Measurements from ENCODE around the gene PAPPA2.

PAPPA2 gene

DNA sequence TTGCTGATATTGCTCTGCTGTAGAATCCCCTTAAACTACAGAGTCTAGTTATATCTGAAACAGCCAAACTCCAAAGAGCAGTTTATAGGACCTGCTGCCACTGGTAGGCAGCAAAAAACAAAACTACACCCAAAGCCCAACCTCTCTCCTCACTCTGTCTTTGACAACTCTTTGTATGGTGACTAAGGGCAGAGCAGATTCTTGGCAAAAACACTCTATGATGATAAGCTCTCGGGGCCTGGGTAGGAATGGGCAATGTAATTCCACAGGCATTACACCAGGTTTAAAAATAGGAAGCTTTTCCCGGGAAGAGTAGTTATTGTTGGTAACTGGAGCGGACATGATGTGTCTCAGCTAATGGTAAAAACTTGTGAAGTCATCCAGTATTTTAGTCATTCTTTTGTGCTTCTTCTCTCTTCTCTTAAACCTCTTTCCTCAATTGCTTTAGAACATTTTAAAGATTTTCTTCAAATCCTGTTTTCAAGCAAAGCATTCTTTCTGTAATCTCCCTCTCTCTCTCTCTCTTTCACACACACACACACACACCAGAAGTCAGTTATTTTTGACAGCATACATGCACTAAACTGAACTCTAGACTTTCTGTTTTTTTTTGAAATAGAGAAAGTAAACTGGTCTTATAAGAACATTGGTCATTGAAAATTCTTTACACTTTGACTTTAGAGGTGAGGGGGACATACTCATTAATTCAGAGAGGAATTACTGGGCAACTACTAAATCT, 193.5 kb downstream of the PAPPA2 start:
- H2AK5ac ChIP-seq (ENCODE audit: low read length): no peak overlapping the region
- no peak overlapping the region for H3K23ac ChIP-seq (ENCODE audit: low read length)
- H3K79me1 ChIP-seq (ENCODE audit: low read length): peaks cover 4% of the 10 kb centered on the region
- H3K36me3 ChIP-seq (ENCODE audit: control insufficient read depth in 1 of 2, insufficient read depth in 2 of 2, low read length in 2 of 2): no peaks in the 10 kb centered on the region
- no CpG with 5 or more reads among the region's 3 CpGs for WGBS (ENCODE audit: extremely low coverage, insufficient coverage, insufficient read length)
- no peaks in the 10 kb centered on the region for H3K79me2 ChIP-seq (ENCODE audit: control insufficient read depth, insufficient read depth, low read length, poor library complexity)
- H4K12ac ChIP-seq (ENCODE audit: low read depth, low read length): no peak overlapping the region
- H3K4me2 ChIP-seq (ENCODE audit: low read length): no peak overlapping the region
- no peaks in the 10 kb centered on the region for H3K9me3 ChIP-seq (ENCODE audit: insufficient read depth, low read depth, low read length)
- no peak overlapping the region for H3K9ac ChIP-seq (ENCODE audit: low read length)
- peak overlapping the region; percentile 52 for H2BK12ac ChIP-seq (ENCODE audit: low read length)
- H2AFZ ChIP-seq (ENCODE audit: insufficient read depth, low read length, poor library complexity): no peak overlapping the region
- H3K4me1 ChIP-seq (ENCODE audit: control insufficient read depth in 1 of 2, insufficient read depth in 2 of 2, low read length in 2 of 2): peaks cover 3 to 4% of the 10 kb centered on the region in 2 experiments
- peak overlapping the region; percentile 60 for H3K27ac ChIP-seq (ENCODE audit: low read depth, low read length)
- H3K27me3 ChIP-seq (ENCODE audit: insufficient read depth, low read length): no peaks in the 10 kb centered on the region
- H4K91ac ChIP-seq (ENCODE audit: low read depth, low read length): peak overlapping the region; percentile 20
- H2BK120ac ChIP-seq (ENCODE audit: insufficient read depth, low read length, poor library complexity): peak overlapping the region; percentile 35
- DNase-seq: peak; percentile 38 to 56
- H4K8ac ChIP-seq (ENCODE audit: low read depth, low read length): no peak overlapping the region
- no peak overlapping the region for H3K4ac ChIP-seq (ENCODE audit: low read depth, low read length)
- H2BK5ac ChIP-seq (ENCODE audit: low read depth, low read length, poor library complexity): no peak overlapping the region
- no peak overlapping the region for H3K4me3 ChIP-seq (ENCODE audit: low read depth, low read length)
- no peak overlapping the region for H3K14ac ChIP-seq (ENCODE audit: low read length)
- no peak overlapping the region for H3K18ac ChIP-seq (ENCODE audit: low read length)

DNA sequence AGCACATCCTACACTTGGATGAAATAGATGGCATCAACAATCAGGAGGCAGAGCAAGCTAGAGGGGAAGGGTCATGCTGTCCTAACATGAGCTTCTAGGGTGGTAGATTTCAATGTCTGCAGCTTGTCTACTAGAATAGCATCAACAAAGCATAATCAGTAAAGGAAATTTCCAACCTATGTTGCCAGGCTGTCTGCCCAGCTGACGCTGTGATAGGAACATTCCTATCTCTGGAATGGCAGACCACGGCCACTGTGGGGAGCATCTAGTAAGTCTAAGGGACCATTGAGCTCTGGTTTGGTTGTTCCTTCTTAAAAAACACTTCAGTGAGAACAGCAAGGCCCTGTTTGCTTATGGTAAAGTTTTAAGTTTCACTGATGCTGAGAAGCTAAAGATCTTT, 206.8 kb downstream of the PAPPA2 start:
- Histone ChIP-seq H4K8ac (ENCODE audit: low read depth, low read length) (peak overlapping the region; percentile 10), H2AFZ (ENCODE audit: insufficient read depth, low read length, poor library complexity) (no peak overlapping the region), H2BK120ac (ENCODE audit: insufficient read depth, low read length, poor library complexity) (no peak overlapping the region), H3K27me3 (ENCODE audit: insufficient read depth, low read length) (no peaks in the 10 kb centered on the region), H3K4me2 (ENCODE audit: low read length) (no peak overlapping the region), H3K14ac (ENCODE audit: low read length) (no peak overlapping the region), H3K18ac (ENCODE audit: low read length) (peak overlapping the region; percentile 75), H2BK5ac (ENCODE audit: low read depth, low read length, poor library complexity) (no peak overlapping the region), H3K79me1 (ENCODE audit: low read length) (no peaks in the 10 kb centered on the region), H3K4me3 (ENCODE audit: low read depth, low read length) (no peak overlapping the region), H2AK5ac (ENCODE audit: low read length) (no peak overlapping the region), H3K4me1 (ENCODE audit: control insufficient read depth in 1 of 2, insufficient read depth in 2 of 2, low read length in 2 of 2) (peaks cover 2 to 3% of the 10 kb centered on the region in 2 experiments), H3K23ac (ENCODE audit: low read length) (no peak overlapping the region), H2BK12ac (ENCODE audit: low read length) (no peak overlapping the region), H3K4ac (ENCODE audit: low read depth, low read length) (no peak overlapping the region), H3K27ac (ENCODE audit: low read depth, low read length) (no peak overlapping the region), H3K9me3 (ENCODE audit: insufficient read depth, low read depth, low read length) (no peaks in the 10 kb centered on the region), H3K36me3 (ENCODE audit: control insufficient read depth in 1 of 2, insufficient read depth in 2 of 2, low read length in 2 of 2) (no peaks in the 10 kb centered on the region), H3K9ac (ENCODE audit: low read length) (no peak overlapping the region), H4K91ac (ENCODE audit: low read depth, low read length) (no peak overlapping the region), H4K12ac (ENCODE audit: low read depth, low read length) (no peak overlapping the region), H3K79me2 (ENCODE audit: control insufficient read depth, insufficient read depth, low read length, poor library complexity) (no peaks in the 10 kb centered on the region)
- no peak for DNase-seq
- WGBS (ENCODE audit: extremely low coverage, insufficient coverage, insufficient read length): no CpG with 5 or more reads among the region's 2 CpGs

DNA sequence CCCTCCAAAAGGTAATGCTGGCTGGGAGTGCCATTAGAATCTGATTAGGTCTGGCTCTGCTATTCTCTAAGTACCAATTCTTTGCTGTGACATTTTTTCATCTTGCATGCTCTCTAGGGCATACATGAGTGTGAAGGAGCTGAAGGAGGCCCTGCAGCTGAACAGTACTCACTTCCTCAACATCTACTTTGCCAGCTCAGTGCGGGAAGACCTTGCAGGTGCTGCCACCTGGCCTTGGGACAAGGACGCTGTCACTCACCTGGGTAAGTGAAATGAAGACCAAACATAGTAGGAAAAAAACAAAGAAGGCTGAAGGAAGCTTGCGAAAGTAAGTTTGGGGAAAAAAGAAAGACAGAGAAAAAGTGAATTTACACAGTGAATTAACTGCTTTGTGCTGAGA, 207.9 kb downstream of the PAPPA2 start:
- Histone ChIP-seq H3K18ac (ENCODE audit: low read length) (no peak overlapping the region), H2BK5ac (ENCODE audit: low read depth, low read length, poor library complexity) (no peak overlapping the region), H3K36me3 (ENCODE audit: control insufficient read depth in 1 of 2, insufficient read depth in 2 of 2, low read length in 2 of 2) (no peaks in the 10 kb centered on the region), H2BK12ac (ENCODE audit: low read length) (no peak overlapping the region), H2AFZ (ENCODE audit: insufficient read depth, low read length, poor library complexity) (no peak overlapping the region), H3K4me3 (ENCODE audit: low read depth, low read length) (no peak overlapping the region), H3K27me3 (ENCODE audit: insufficient read depth, low read length) (no peaks in the 10 kb centered on the region), H3K9ac (ENCODE audit: low read length) (no peak overlapping the region), H3K27ac (ENCODE audit: low read depth, low read length) (no peak overlapping the region), H3K79me1 (ENCODE audit: low read length) (no peaks in the 10 kb centered on the region), H3K14ac (ENCODE audit: low read length) (no peak overlapping the region), H2AK5ac (ENCODE audit: low read length) (no peak overlapping the region), H4K8ac (ENCODE audit: low read depth, low read length) (no peak overlapping the region), H3K23ac (ENCODE audit: low read length) (no peak overlapping the region), H3K4me2 (ENCODE audit: low read length) (no peak overlapping the region), H4K91ac (ENCODE audit: low read depth, low read length) (no peak overlapping the region), H3K9me3 (ENCODE audit: insufficient read depth, low read depth, low read length) (no peaks in the 10 kb centered on the region), H3K79me2 (ENCODE audit: control insufficient read depth, insufficient read depth, low read length, poor library complexity) (no peaks in the 10 kb centered on the region), H4K12ac (ENCODE audit: low read depth, low read length) (no peak overlapping the region), H3K4me1 (ENCODE audit: control insufficient read depth in 1 of 2, insufficient read depth in 2 of 2, low read length in 2 of 2) (peaks cover 2 to 3% of the 10 kb centered on the region in 2 experiments), H2BK120ac (ENCODE audit: insufficient read depth, low read length, poor library complexity) (no peak overlapping the region), H3K4ac (ENCODE audit: low read depth, low read length) (no peak overlapping the region)
- DNase-seq: no peak
- no CpG with 5 or more reads among the region's 3 CpGs for WGBS (ENCODE audit: extremely low coverage, insufficient coverage, insufficient read length)

DNA sequence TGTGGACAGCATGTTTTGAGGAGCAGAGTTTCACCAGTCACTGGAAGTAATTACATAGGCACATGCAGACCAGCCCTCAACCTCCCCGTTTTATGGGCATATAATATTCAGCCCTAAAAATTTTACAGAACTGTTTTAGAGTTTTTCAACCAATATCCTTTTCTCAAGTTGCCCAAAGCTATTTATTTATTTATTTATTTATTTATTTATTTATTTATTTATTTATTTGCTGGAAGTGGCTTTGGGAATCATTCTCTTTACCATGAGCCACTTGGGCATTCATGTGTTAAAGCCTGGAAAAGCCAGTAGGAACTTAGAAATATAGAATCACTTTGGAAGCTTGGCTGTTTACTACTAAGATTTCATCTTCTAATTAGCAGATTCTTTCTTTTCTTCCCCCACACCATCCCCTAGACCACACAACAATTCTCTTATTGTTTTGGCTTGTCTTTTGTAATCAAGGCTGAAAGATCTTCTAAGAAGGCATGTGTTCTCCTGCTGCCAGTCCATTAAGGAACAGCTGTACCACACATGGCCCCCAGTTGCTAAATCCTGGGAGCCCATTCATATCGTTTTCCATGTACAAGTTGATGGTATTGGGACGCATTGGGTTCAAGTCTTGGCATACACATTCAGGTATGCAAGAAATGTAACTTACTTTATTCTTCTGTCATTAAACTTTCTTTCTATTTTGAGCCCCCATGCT, 220.0 kb downstream of the PAPPA2 start:
- Histone ChIP-seq H3K14ac (ENCODE audit: low read length) (no peak overlapping the region), H2BK120ac (ENCODE audit: insufficient read depth, low read length, poor library complexity) (no peak overlapping the region), H3K9me3 (ENCODE audit: insufficient read depth, low read depth, low read length) (no peaks in the 10 kb centered on the region), H3K23ac (ENCODE audit: low read length) (no peak overlapping the region), H3K18ac (ENCODE audit: low read length) (no peak overlapping the region), H2BK5ac (ENCODE audit: low read depth, low read length, poor library complexity) (no peak overlapping the region), H3K79me2 (ENCODE audit: control insufficient read depth, insufficient read depth, low read length, poor library complexity) (no peaks in the 10 kb centered on the region), H3K4me3 (ENCODE audit: low read depth, low read length) (no peak overlapping the region), H3K79me1 (ENCODE audit: low read length) (no peaks in the 10 kb centered on the region), H3K27me3 (ENCODE audit: insufficient read depth, low read length) (no peaks in the 10 kb centered on the region), H3K4me1 (ENCODE audit: control insufficient read depth in 1 of 2, insufficient read depth in 2 of 2, low read length in 2 of 2) (no peaks in the 10 kb centered on the region), H4K8ac (ENCODE audit: low read depth, low read length) (no peak overlapping the region), H3K9ac (ENCODE audit: low read length) (no peak overlapping the region), H2AK5ac (ENCODE audit: low read length) (no peak overlapping the region), H3K4ac (ENCODE audit: low read depth, low read length) (no peak overlapping the region), H3K27ac (ENCODE audit: low read depth, low read length) (no peak overlapping the region), H3K4me2 (ENCODE audit: low read length) (no peak overlapping the region), H2AFZ (ENCODE audit: insufficient read depth, low read length, poor library complexity) (no peak overlapping the region), H4K12ac (ENCODE audit: low read depth, low read length) (no peak overlapping the region), H3K36me3 (ENCODE audit: control insufficient read depth in 1 of 2, insufficient read depth in 2 of 2, low read length in 2 of 2) (no peaks in the 10 kb centered on the region), H4K91ac (ENCODE audit: low read depth, low read length) (no peak overlapping the region), H2BK12ac (ENCODE audit: low read length) (no peak overlapping the region)
- no peak for DNase-seq
- WGBS (ENCODE audit: extremely low coverage, insufficient coverage, insufficient read length): no CpG with 5 or more reads among the region's 3 CpGs

All from trophoblast cell (in vitro differentiated cells and primary cell).